Ishikawa (cell line): ENCODE measurements around the gene ACE.

Source experiments
- CEBPB ChIP-seq: IDR thresholded peaks from 2 replicates; pipeline ENCODE4 v1.6.1; 2012
- EP300 ChIP-seq: IDR thresholded peaks from 2 replicates; pipeline ENCODE4 v1.6.1; 2012; ENCODE audit warnings: borderline replicate concordance
- NFIC ChIP-seq: IDR thresholded peaks from 2 replicates; pipeline ENCODE4 v1.6.1; 2012
- REST ChIP-seq: IDR thresholded peaks from 2 replicates; pipeline ENCODE4 v1.6.1; 2012; ENCODE audit warnings: low read depth, mild to moderate bottlenecking
- TAF1 ChIP-seq: IDR thresholded peaks from 2 replicates; pipeline ENCODE4 v1.6.1; 2012; ENCODE audit warnings: low read depth, mild to moderate bottlenecking
- YY1 ChIP-seq: IDR thresholded peaks from 2 replicates; pipeline ENCODE4 v1.6.1; 2012; ENCODE audit warnings: low read depth
- ZBTB7A ChIP-seq: IDR thresholded peaks from 2 replicates; pipeline ENCODE4 v1.6.1; 2012; ENCODE audit warnings: low read depth

GRCh38 chr17:63488851-63489250, 12.0 kb downstream of the ACE start:
- TF ChIP-seq TAF1 (no peak), ZBTB7A (no peak), REST (no peak), YY1 (no peak), EP300 (no peak), CEBPB (no peak), NFIC (no peak)
